Thyroid gland (tissue), 4 donors: ENCODE results near the gene PKP2. TPM values are rescaled to one million over a fixed set of nuclear protein-coding genes. Genes with fewer than 3 reads are reported as not detected.

Experiments used
- DNase-seq, 2 donors: peaks; one replicate each; pipeline ENCODE4 v3.0.0-alpha.2; 2019
- H3K27ac ChIP-seq, 3 donors: fragments of 200-600 bp; sonication (generic); 1 replicate in 2 of 3; 2 replicates in 1 of 3; pipeline ENCODE4 v1.5.1; 2016 to 2019; ENCODE audit warnings: mild to moderate bottlenecking in 1 of 3, moderate library complexity in 1 of 3
- H3K27me3 ChIP-seq: fragments of 200-600 bp; sonication (generic); one replicate; pipeline ENCODE4 v1.5.1; 2019
- H3K36me3 ChIP-seq, 2 donors: fragments of 200-600 bp; sonication (generic); one replicate each; pipeline ENCODE4 v1.5.1; 2016 to 2019
- H3K4me1 ChIP-seq, 2 donors: fragments of 200-600 bp; sonication (generic); one replicate each; pipeline ENCODE4 v1.5.1; 2017 to 2019
- H3K4me3 ChIP-seq, 3 donors: fragments of 200-600 bp; sonication (generic); replicated peaks in 1 of 3; 1 replicate in 2 of 3; 2 replicates in 1 of 3; pipeline ENCODE4 v1.5.1; 2016; ENCODE audit warnings: mild to moderate bottlenecking in 1 of 3
- H3K9me3 ChIP-seq: fragments of 200-600 bp; sonication (generic); one replicate; pipeline ENCODE4 v1.5.1; 2017
- CTCF ChIP-seq, 6 experiments: fragments of 200-600 bp in 3 of 6; fragments of 450-650 bp in 3 of 6; sonication (generic) in 3 of 6; IDR thresholded peaks; one replicate each; pipeline ENCODE4 v1.5.1; 2016 to 2019; ENCODE audit warnings: antibody characterized with exemption in 6 of 6, mild to moderate bottlenecking in 2 of 6, inconsistent platforms in 1 of 6, moderate library complexity in 1 of 6
- POLR2A ChIP-seq, 2 donors: fragments of 450-650 bp; IDR thresholded peaks; one replicate each; pipeline ENCODE4 v1.6.1; 2017; ENCODE audit warnings: antibody characterized with exemption in 2 of 2, mild to moderate bottlenecking in 2 of 2, moderate library complexity in 1 of 2
- WGBS, 2 donors: methylation state at CpG; one replicate each; pipeline ENCODE4 v1.1.5; 2017; 5-methylcytosine and 5-hydroxymethylcytosine counted together
- intact Hi-C: fragments of 100-400 bp; cut with DNase I; formaldehyde crosslinking; loops from one replicate; pipeline ENCODE4 v1.15.1; 2023
- total RNA-seq, 4 donors: library from RNA; depleted of rRNA; stranded (reverse); fragments of >200 nt; gene quantifications; one replicate each; pipeline ENCODE4 v1.2.3, GENCODE V29; 2016

The PKP2 gene
- total RNA-seq, 4 donors from 2014 or later = 0.27 to 0.92 (median 0.55) TPM

- WGBS, 2 donors = 56 to 61% methylated on average over 5 of the region's 5 CpGs
- no peak for DNase-seq
- H3K9me3 ChIP-seq = no peaks in the 10 kb centered on the region
- no peaks in the 10 kb centered on the region for H3K27me3 ChIP-seq
- no peak overlapping the region for H3K27ac ChIP-seq
- H3K4me1 ChIP-seq = no peaks in the 10 kb centered on the region
- no peak overlapping the region for H3K4me3 ChIP-seq
- TF ChIP-seq POLR2A (IDR thresholded peaks at IDR 0.05) = no peak
- no peak for TF ChIP-seq CTCF (IDR thresholded peaks at IDR 0.05)
- H3K36me3 ChIP-seq = no peaks in the 10 kb centered on the region
- intact Hi-C loops = no loop called here
Observed at GRCh38 chr12:32777159-32777558, 119.4 kb downstream of the PKP2 start.

GRCh38 chr12:32776258-32776657 lies 120.3 kb downstream of the PKP2 start:
- 79 to 83% methylated on average over 4 of the region's 4 CpGs for WGBS, 2 donors
- no peaks in the 10 kb centered on the region for H3K36me3 ChIP-seq
- TF ChIP-seq POLR2A (IDR thresholded peaks at IDR 0.05) = no peak
- TF ChIP-seq CTCF (IDR thresholded peaks at IDR 0.05) = no peak
- no peaks in the 10 kb centered on the region for H3K4me1 ChIP-seq
- no peak overlapping the region for H3K27ac ChIP-seq
- H3K4me3 ChIP-seq = no peak overlapping the region
- no peaks in the 10 kb centered on the region for H3K27me3 ChIP-seq
- no peak for DNase-seq
- H3K9me3 ChIP-seq = no peaks in the 10 kb centered on the region
- intact Hi-C loops = no loop called here

DNA sequence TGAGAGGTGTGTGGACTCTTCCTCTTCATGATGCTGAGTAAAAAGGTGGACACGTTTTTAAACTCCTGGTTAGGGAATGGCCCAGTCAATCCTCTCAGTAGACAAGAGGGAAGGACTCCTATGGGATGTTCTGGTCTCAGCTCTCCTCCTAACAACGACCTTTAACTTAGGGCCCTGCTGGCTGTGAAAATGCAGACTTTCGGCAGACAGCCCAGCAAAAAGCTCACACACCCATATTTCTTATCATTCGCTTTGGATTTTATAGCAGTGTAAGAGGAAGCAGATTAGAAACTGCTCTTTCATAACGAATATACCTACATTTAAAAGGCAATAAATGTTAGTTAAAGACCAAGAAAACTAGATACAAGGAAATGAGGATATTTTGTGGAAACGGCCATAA lies 122.9 kb downstream of the PKP2 start:
- intact Hi-C loops = no loop called here
- Histone ChIP-seq H3K36me3 (no peaks in the 10 kb centered on the region), H3K9me3 (no peaks in the 10 kb centered on the region), H3K27ac (no peak overlapping the region), H3K27me3 (no peaks in the 10 kb centered on the region), H3K4me1 (no peaks in the 10 kb centered on the region), H3K4me3 (no peak overlapping the region)
- WGBS, 2 donors = 53 to 58% methylated on average over 6 of the region's 6 CpGs
- DNase-seq = no peak
- TF ChIP-seq CTCF (IDR thresholded peaks at IDR 0.05) (no peak), POLR2A (IDR thresholded peaks at IDR 0.05) (no peak)

DNA sequence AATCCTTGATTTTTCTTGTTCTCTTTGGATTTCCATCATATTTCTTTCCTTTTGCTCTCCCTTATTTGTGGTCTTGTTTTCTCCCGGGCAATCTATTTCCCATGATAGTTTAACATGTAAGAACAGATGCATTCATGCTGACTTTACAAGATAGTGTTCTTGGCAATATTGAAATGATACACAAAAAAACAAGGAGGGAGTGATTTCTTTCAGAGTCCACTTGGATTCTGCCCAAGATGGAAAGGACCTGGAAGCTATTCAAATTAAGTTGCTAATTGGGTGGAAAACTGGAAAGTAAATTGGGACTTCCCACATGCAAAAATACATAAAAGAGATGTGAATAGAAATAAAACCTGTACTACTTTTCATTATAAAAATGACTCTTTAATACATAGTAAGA lies 126.4 kb downstream of the PKP2 start:
- intact Hi-C loops = no loop called here
- 62 to 71% methylated on average over 1 of the region's 1 CpG for WGBS, 2 donors
- TF ChIP-seq CTCF (IDR thresholded peaks at IDR 0.05) = no peak
- no peak for TF ChIP-seq POLR2A (IDR thresholded peaks at IDR 0.05)

DNA sequence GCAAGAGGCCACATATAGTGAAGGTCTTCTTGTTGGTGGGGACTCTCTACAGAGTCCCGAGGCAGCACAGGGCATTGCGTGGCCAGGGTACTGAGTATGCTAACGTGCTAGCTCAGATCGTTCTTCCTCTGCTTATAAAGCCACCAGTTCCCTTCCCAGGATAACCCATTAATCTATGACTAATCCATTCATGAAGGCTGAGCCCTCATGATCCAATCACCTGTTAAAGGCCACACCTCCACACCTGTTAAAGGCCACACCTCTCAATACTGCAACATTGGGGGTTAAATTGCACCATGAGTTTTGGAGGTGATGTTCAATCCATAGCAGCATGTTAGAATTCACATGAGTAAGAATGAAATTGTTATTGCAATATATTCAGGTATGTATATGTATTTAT lies 128.1 kb downstream of the PKP2 start:
- Histone ChIP-seq H3K27me3 (no peaks in the 10 kb centered on the region), H3K36me3 (no peaks in the 10 kb centered on the region), H3K4me3 (no peak overlapping the region), H3K27ac (no peak overlapping the region), H3K4me1 (no peaks in the 10 kb centered on the region), H3K9me3 (no peaks in the 10 kb centered on the region)
- TF ChIP-seq POLR2A (IDR thresholded peaks at IDR 0.05) = no peak
- TF ChIP-seq CTCF (IDR thresholded peaks at IDR 0.05) = no peak
- intact Hi-C loops = no loop called here
- no peak for DNase-seq
- WGBS, 2 donors = 60 to 85% methylated on average over 3 to 4 of the region's 4 CpGs

More for the DNA sequence above, 126.4 kb downstream of the PKP2 start:
- H3K9me3 ChIP-seq = no peaks in the 10 kb centered on the region
- no peak for DNase-seq
- no peaks in the 10 kb centered on the region for H3K4me1 ChIP-seq
- no peak overlapping the region for H3K27ac ChIP-seq
- H3K27me3 ChIP-seq = no peaks in the 10 kb centered on the region
- H3K36me3 ChIP-seq = no peaks in the 10 kb centered on the region
- H3K4me3 ChIP-seq = no peak overlapping the region
